PC-3 (cell line): ENCODE results near the gene DAPL1. TPM values are rescaled to one million over a fixed set of nuclear protein-coding genes. Genes with fewer than 3 reads are reported as not detected.

Experiments
- ATAC-seq: fragments of 200-7000 bp; cut with Tn5 transposase; 2 replicates; pipeline ENCODE4 v1.9.1; 2020; ENCODE audit warnings: mild to moderate bottlenecking, moderate library complexity
- BruUV-seq: library from RNA; stranded (reverse); fragments of 400-500 nt; replicated peaks from 2 replicates; lab custom pipeline; 2021; lab: Mats Ljungman, UMichigan
- CTCF ChIA-PET: fragments of 300-600 bp; sonication (Branson Sonifier 250); formaldehyde crosslinking; loops from one replicate; lab custom pipeline; 2022; ENCODE audit warnings: antibody characterized with exemption; lab: Charles Lee
- POLR2A ChIA-PET: fragments of 300-600 bp; sonication (Branson Sonifier 250); formaldehyde crosslinking; loops from one replicate; lab custom pipeline; 2022; ENCODE audit warnings: antibody characterized with exemption; ENCODE audit not compliant: unreplicated experiment; lab: Charles Lee
- DNase-seq: peaks from one replicate; pipeline ENCODE4 v3.0.0-alpha.2; 2015
- H2AFZ ChIP-seq: fragments of 300-600 bp; sonication (generic); 2 replicates; pipeline ENCODE4 v1.6.0; 2016; ENCODE audit warnings: antibody characterized with exemption, low read length
- H3F3A ChIP-seq: fragments of 300-600 bp; sonication (generic); one replicate; pipeline ENCODE4 v1.6.0; 2017; ENCODE audit warnings: antibody characterized with exemption, low read length, control low read depth, mild to moderate bottlenecking; ENCODE audit not compliant: unreplicated experiment
- H3K27ac ChIP-seq: fragments of 300-600 bp; sonication (generic); 2 replicates; pipeline ENCODE4 v1.5.1; 2016; ENCODE audit warnings: mild to moderate bottlenecking, low read length
- H3K27me3 ChIP-seq: fragments of 300-600 bp; sonication (generic); 2 replicates; pipeline ENCODE4 v1.6.1; 2016; ENCODE audit warnings: low read length, mixed read lengths
- H3K36me3 ChIP-seq: fragments of 300-600 bp; sonication (generic); 2 replicates; pipeline ENCODE4 v1.6.1; 2016; ENCODE audit warnings: low read depth, mixed run types, low read length, mixed read lengths
- H3K4me1 ChIP-seq: fragments of 300-600 bp; sonication (generic); 2 replicates; pipeline ENCODE4 v1.5.1; 2016; ENCODE audit warnings: low read length; ENCODE audit not compliant: insufficient read depth
- H3K4me2 ChIP-seq: fragments of 300-600 bp; sonication (generic); 2 replicates; pipeline ENCODE4 v1.6.0; 2016; ENCODE audit warnings: low read length
- H3K4me3 ChIP-seq: fragments of 300-600 bp; sonication (generic); 2 replicates; pipeline ENCODE4 v1.5.1; 2016; ENCODE audit warnings: mild to moderate bottlenecking, low read length, mixed read lengths
- H3K79me2 ChIP-seq: fragments of 300-600 bp; sonication (generic); 2 replicates; pipeline ENCODE4 v1.6.1; 2017; ENCODE audit warnings: low read length, mixed read lengths
- H3K9ac ChIP-seq: fragments of 300-600 bp; sonication (generic); 2 replicates; pipeline ENCODE4 v1.6.0; 2016; ENCODE audit warnings: mild to moderate bottlenecking, low read length
- H3K9me2 ChIP-seq: fragments of 300-600 bp; sonication (generic); replicated peaks from 2 replicates; pipeline ENCODE4 v1.6.1; 2016; ENCODE audit warnings: mixed run types, low read length, mixed read lengths
- H3K9me3 ChIP-seq: fragments of 300-600 bp; sonication (generic); 2 replicates; pipeline ENCODE4 v1.6.1; 2016; ENCODE audit warnings: low read length, mixed read lengths
- H4K20me1 ChIP-seq: fragments of 300-600 bp; sonication (generic); 2 replicates; pipeline ENCODE4 v1.6.1; 2016; ENCODE audit warnings: low read length, mixed read lengths
- EZH2 ChIP-seq: fragments of 300-600 bp; sonication (generic); IDR thresholded peaks from one replicate; pipeline ENCODE4 v1.6.1; 2017; ENCODE audit warnings: antibody characterized with exemption, mild to moderate bottlenecking, low read length; ENCODE audit not compliant: unreplicated experiment
- EZH2phosphoT487 ChIP-seq: fragments of 300-600 bp; sonication (generic); IDR thresholded peaks from 2 replicates; pipeline ENCODE4 v1.6.1; 2018; ENCODE audit warnings: mild to moderate bottlenecking, antibody characterized with exemption, low read length, borderline replicate concordance
- intact Hi-C: fragments of 100-400 bp; cut with micrococcal nuclease; formaldehyde crosslinking; loops from 2 replicates; pipeline ENCODE4 v1.9.0; 2023
- total RNA-seq: library from RNA; depleted of rRNA; stranded (reverse); fragments of >200 nt; gene quantifications from 2 replicates; pipeline ENCODE4 v1.2.3, GENCODE V29; 2014
- TF ChIP-seq, protein P1 (sequence below): fragments of 300-600 bp; sonication (generic); conservative IDR thresholded peaks from 2 replicates; pipeline ENCODE4 v1.5.1; 2017; ENCODE audit warnings: antibody characterized with exemption, low read depth, mild to moderate bottlenecking, low read length

Gene DAPL1
- total RNA-seq, 1 experiment from 2014 or later, result not detected

DNA sequence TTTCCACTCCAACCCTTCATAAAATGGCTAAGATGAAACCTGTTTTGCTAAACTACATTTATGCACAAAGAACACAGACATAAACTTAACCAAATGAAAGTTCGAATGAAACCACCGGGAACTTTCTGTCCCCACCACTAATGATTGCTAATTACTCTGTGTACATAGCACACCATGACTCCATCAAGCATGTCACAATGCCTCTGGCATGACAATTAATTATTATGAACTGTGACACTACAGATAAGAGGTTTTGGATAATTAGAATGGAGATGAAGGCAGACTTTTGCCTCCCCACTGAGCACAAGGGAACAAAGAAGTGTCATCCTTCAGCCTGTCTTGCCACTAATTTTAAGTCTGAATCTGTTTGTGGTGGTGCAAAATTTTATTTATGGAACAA is 1.5 kb downstream of the DAPL1 start:
- DNase-seq, result no peak
- intact Hi-C loops, result no loop called here
- Histone ChIP-seq H3K9me2 (no peaks in the 10 kb centered on the region), H3K4me1 (no peaks in the 10 kb centered on the region), H3K27ac (no peak overlapping the region), H4K20me1 (no peaks in the 10 kb centered on the region), H3K79me2 (no peaks in the 10 kb centered on the region), H3K9ac (no peak overlapping the region), H3F3A (no peaks in the 10 kb centered on the region), H3K36me3 (no peaks in the 10 kb centered on the region), H2AFZ (no peak overlapping the region), H3K4me3 (no peak overlapping the region), H3K9me3 (no peaks in the 10 kb centered on the region), H3K27me3 (peaks cover 62% of the 10 kb centered on the region), H3K4me2 (no peak overlapping the region)
- CTCF ChIA-PET, result no interaction called here
- no peak for ATAC-seq
- TF ChIP-seq, protein P1, sequence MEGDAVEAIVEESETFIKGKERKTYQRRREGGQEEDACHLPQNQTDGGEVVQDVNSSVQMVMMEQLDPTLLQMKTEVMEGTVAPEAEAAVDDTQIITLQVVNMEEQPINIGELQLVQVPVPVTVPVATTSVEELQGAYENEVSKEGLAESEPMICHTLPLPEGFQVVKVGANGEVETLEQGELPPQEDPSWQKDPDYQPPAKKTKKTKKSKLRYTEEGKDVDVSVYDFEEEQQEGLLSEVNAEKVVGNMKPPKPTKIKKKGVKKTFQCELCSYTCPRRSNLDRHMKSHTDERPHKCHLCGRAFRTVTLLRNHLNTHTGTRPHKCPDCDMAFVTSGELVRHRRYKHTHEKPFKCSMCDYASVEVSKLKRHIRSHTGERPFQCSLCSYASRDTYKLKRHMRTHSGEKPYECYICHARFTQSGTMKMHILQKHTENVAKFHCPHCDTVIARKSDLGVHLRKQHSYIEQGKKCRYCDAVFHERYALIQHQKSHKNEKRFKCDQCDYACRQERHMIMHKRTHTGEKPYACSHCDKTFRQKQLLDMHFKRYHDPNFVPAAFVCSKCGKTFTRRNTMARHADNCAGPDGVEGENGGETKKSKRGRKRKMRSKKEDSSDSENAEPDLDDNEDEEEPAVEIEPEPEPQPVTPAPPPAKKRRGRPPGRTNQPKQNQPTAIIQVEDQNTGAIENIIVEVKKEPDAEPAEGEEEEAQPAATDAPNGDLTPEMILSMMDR, result no peak
- TF ChIP-seq EZH2phosphoT487 (no peak), EZH2 (no peak)
- BruUV-seq, result no TSS peak
- POLR2A ChIA-PET, result no interaction called here

GRCh38 chr2:158797963-158798700 is 3.0 kb downstream of the DAPL1 start:
- CTCF ChIA-PET, result no interaction called here
- Histone ChIP-seq H3K27ac (no peak overlapping the region), H3K36me3 (no peaks in the 10 kb centered on the region), H3K4me2 (no peak overlapping the region), H4K20me1 (no peaks in the 10 kb centered on the region), H3K9me3 (no peaks in the 10 kb centered on the region), H2AFZ (no peak overlapping the region), H3K79me2 (no peaks in the 10 kb centered on the region), H3K9me2 (no peaks in the 10 kb centered on the region), H3K4me3 (no peak overlapping the region), H3K4me1 (no peaks in the 10 kb centered on the region), H3K9ac (no peak overlapping the region), H3K27me3 (peaks cover 72% of the 10 kb centered on the region), H3F3A (no peaks in the 10 kb centered on the region)
- no TSS peak for BruUV-seq
- TF ChIP-seq, protein P1, result no peak
- TF ChIP-seq EZH2, result no peak
- no peak for TF ChIP-seq EZH2phosphoT487
- POLR2A ChIA-PET, result no interaction called here
- DNase-seq, result no peak
- no peak for ATAC-seq
- intact Hi-C loops, result no loop called here

DNA sequence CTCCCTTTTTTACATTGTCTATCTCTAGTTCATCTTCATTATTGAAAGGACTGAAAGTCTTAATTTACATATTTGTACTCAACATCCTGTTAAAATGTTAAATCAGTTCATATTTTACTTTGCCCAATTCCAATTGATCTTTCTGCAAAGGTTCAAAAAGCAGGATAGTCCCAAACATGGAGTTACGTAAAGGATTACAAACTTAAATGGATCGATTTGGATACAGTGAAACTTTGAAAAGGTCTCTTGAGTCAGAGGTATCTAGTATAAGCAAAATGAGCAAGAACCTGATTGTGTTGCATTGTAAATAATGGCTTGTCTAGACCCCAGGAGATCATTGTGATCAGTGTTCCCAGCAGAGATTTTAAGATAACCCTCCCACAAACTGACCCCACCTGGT is 4.1 kb downstream of the DAPL1 start:
- no peak for TF ChIP-seq EZH2phosphoT487
- TF ChIP-seq EZH2, result no peak
- TF ChIP-seq, protein P1, result no peak
- intact Hi-C loops, result no loop called here
- no peaks in the 10 kb centered on the region for H3K9me3 ChIP-seq
- H3F3A ChIP-seq, result no peaks in the 10 kb centered on the region
- DNase-seq (no peak), ATAC-seq (no peak)
- H3K4me2 ChIP-seq, result no peak overlapping the region
- no TSS peak for BruUV-seq
- H3K27me3 ChIP-seq, result peaks cover 71% of the 10 kb centered on the region
- H4K20me1 ChIP-seq, result no peaks in the 10 kb centered on the region
- H3K27ac ChIP-seq, result no peak overlapping the region
- ChIA-PET POLR2A (no interaction called here), CTCF (no interaction called here)
- H2AFZ ChIP-seq, result no peak overlapping the region
- H3K4me1 ChIP-seq, result no peaks in the 10 kb centered on the region
- H3K36me3 ChIP-seq, result no peaks in the 10 kb centered on the region
- no peak overlapping the region for H3K4me3 ChIP-seq
- no peaks in the 10 kb centered on the region for H3K9me2 ChIP-seq
- H3K9ac ChIP-seq, result no peak overlapping the region
- no peaks in the 10 kb centered on the region for H3K79me2 ChIP-seq
